ENCODE measurements around the gene MUC5B. TPM values are rescaled to one million over a fixed set of nuclear protein-coding genes. Genes with fewer than 3 reads are reported as not detected.
A peak's percentile ranks its signal among the peaks of the same experiment; 100 is the strongest.

The MUC5B gene
- total RNA-seq, 4 donors from 2014 or later = 0.44 TPM; not detected in 3

GRCh38 chr11:1267441-1268100, 44.7 kb downstream of the MUC5B start:
- no peak for TF ChIP-seq CTCF (IDR thresholded peaks at IDR 0.05)
- no peak for DNase-seq (ENCODE audit: low spot score)
- ATAC-seq (ENCODE audit: low FRiP score) = no peak

GRCh38 chr11:1269957-1270356, 47.1 kb downstream of the MUC5B start:
- no peak for DNase-seq (ENCODE audit: low spot score)
- no peak for TF ChIP-seq CTCF (IDR thresholded peaks at IDR 0.05)
- ATAC-seq (ENCODE audit: low FRiP score) = no peak

GRCh38 chr11:1270476-1270875, 47.6 kb downstream of the MUC5B start:
- DNase-seq (ENCODE audit: low spot score) (no peak), ATAC-seq (ENCODE audit: low FRiP score) (peak; percentile 16)
- no peak for TF ChIP-seq CTCF (IDR thresholded peaks at IDR 0.05)

GRCh38 chr11:1271002-1271401, 48.1 kb downstream of the MUC5B start:
- no peak for TF ChIP-seq CTCF (IDR thresholded peaks at IDR 0.05)
- ATAC-seq (ENCODE audit: low FRiP score) (no peak), DNase-seq (ENCODE audit: low spot score) (no peak)

GRCh38 chr11:1271406-1271805, 48.5 kb downstream of the MUC5B start:
- no peak for DNase-seq (ENCODE audit: low spot score)
- TF ChIP-seq CTCF (IDR thresholded peaks at IDR 0.05) = no peak
- ATAC-seq (ENCODE audit: low FRiP score) = no peak

- ATAC-seq (ENCODE audit: low FRiP score) (no peak), DNase-seq (ENCODE audit: low spot score) (no peak)
- TF ChIP-seq CTCF (IDR thresholded peaks at IDR 0.05) = no peak
Measured at GRCh38 chr11:1271927-1272326, 49.1 kb downstream of the MUC5B start.

GRCh38 chr11:1272531-1272930, 49.7 kb downstream of the MUC5B start:
- TF ChIP-seq CTCF (IDR thresholded peaks at IDR 0.05) = no peak
- DNase-seq (ENCODE audit: low spot score) = no peak
- no peak for ATAC-seq (ENCODE audit: low FRiP score)
